IMR-90 (cell line): ENCODE measurements around the gene SHISA4. TPM values are rescaled to one million over a fixed set of nuclear protein-coding genes. Genes with fewer than 3 reads are reported as not detected.

Experiments used
- ATAC-seq: fragments of 200-7000 bp; cut with Tn5 transposase; 2 replicates; pipeline ENCODE4 v1.9.1; 2020; ENCODE audit warnings: low read depth, mild to moderate bottlenecking, moderate library complexity
- BruUV-seq: library from RNA; stranded (reverse); fragments of 400-500 nt; replicated peaks from 2 replicates; lab custom pipeline; 2021; lab: Mats Ljungman, UMichigan
- CTCF ChIA-PET: fragments of 300-600 bp; formaldehyde crosslinking; extraction: SDS; loops from one replicate; lab custom pipeline; 2021; ENCODE audit warnings: antibody characterized with exemption; lab: Yijun Ruan, JAX
- POLR2A ChIA-PET: fragments of 300-600 bp; sonication (Branson Sonifier 250); formaldehyde crosslinking; loops from one replicate; lab custom pipeline; 2022; ENCODE audit warnings: antibody characterized with exemption; ENCODE audit not compliant: unreplicated experiment; lab: Charles Lee
- DNase-seq: peaks from one replicate; pipeline ENCODE4 v3.0.0; 2013
- H2AFZ ChIP-seq: replicated peaks from 2 replicates; pipeline ENCODE3; 2013; ENCODE audit warnings: low read length, mild to moderate bottlenecking; ENCODE audit not compliant: poor library complexity
- H2AK5ac ChIP-seq: 2 replicates; pipeline ENCODE4 v1.6.1; 2013; ENCODE audit warnings: low read depth, low read length, inconsistent platforms
- H2AK9ac ChIP-seq: replicated peaks from 2 replicates; pipeline ENCODE3; 2013; ENCODE audit warnings: mild to moderate bottlenecking, low read depth, low read length, moderate library complexity; ENCODE audit not compliant: poor library complexity
- H2BK120ac ChIP-seq: 2 replicates; pipeline ENCODE4 v1.6.1; 2013; ENCODE audit warnings: low read depth, low read length, inconsistent platforms
- H2BK15ac ChIP-seq: 3 replicates; pipeline ENCODE4 v1.6.1; 2013; ENCODE audit warnings: low read depth, low read length, inconsistent platforms
- H2BK20ac ChIP-seq: 2 replicates; pipeline ENCODE4 v1.6.1; 2013; ENCODE audit warnings: low read depth, mild to moderate bottlenecking, inconsistent platforms, low read length, moderate library complexity
- H2BK5ac ChIP-seq: 2 replicates; pipeline ENCODE4 v1.6.1; 2013; ENCODE audit warnings: mild to moderate bottlenecking, low read depth, low read length, inconsistent platforms; ENCODE audit not compliant: poor library complexity, severe bottlenecking
- H3K14ac ChIP-seq: replicated peaks from 2 replicates; pipeline ENCODE4 v1.6.1; 2013; ENCODE audit warnings: low read depth, low read length, inconsistent platforms
- H3K18ac ChIP-seq: 2 replicates; pipeline ENCODE4 v1.6.1; 2013; ENCODE audit warnings: low read depth, low read length, control low read depth
- H3K23ac ChIP-seq: 2 replicates; pipeline ENCODE4 v1.6.1; 2013; ENCODE audit warnings: low read depth, low read length, inconsistent platforms
- H3K27ac ChIP-seq: 2 replicates; pipeline ENCODE4 v1.5.1; 2013; ENCODE audit warnings: mild to moderate bottlenecking, control low read depth, low read length; ENCODE audit not compliant: insufficient read depth
- H3K27me3 ChIP-seq: 2 replicates; pipeline ENCODE4 v1.6.1; 2013; ENCODE audit warnings: low read length; ENCODE audit not compliant: control insufficient read depth, insufficient read depth
- H3K36me3 ChIP-seq: 2 replicates; pipeline ENCODE4 v1.6.1; 2013; ENCODE audit warnings: low read length, mixed read lengths; ENCODE audit not compliant: control insufficient read depth, insufficient read depth
- H3K4ac ChIP-seq: 2 replicates; pipeline ENCODE4 v1.6.1; 2013; ENCODE audit warnings: low read depth, low read length, inconsistent platforms
- H3K4me1 ChIP-seq: 2 replicates; pipeline ENCODE4 v1.6.1; 2013; ENCODE audit warnings: low read length, mixed read lengths; ENCODE audit not compliant: control insufficient read depth, insufficient read depth
- H3K4me2 ChIP-seq: 2 replicates; pipeline ENCODE4 v1.6.1; 2013; ENCODE audit warnings: low read depth, mild to moderate bottlenecking, control low read depth, low read length, moderate library complexity
- H3K4me3 ChIP-seq: 2 replicates; pipeline ENCODE4 v1.5.1; 2013; ENCODE audit warnings: low read depth, mild to moderate bottlenecking, control low read depth, low read length, moderate library complexity; ENCODE audit not compliant: insufficient read depth
- H3K56ac ChIP-seq: 2 replicates; pipeline ENCODE4 v1.6.1; 2013; ENCODE audit warnings: low read length, inconsistent platforms; ENCODE audit not compliant: insufficient read depth; ENCODE audit errors: extremely low read depth
- H3K79me1 ChIP-seq, 2 experiments: 2 replicates each; pipeline ENCODE4 v1.6.1; 2013; ENCODE audit warnings: low read length in 2 of 2, inconsistent platforms in 1 of 2, low read depth in 1 of 2
- H3K9ac ChIP-seq: 2 replicates; pipeline ENCODE4 v1.6.1; 2013; ENCODE audit warnings: low read depth, low read length, control low read depth
- H3K9me1 ChIP-seq: 2 replicates; pipeline ENCODE4 v1.6.1; 2013; ENCODE audit warnings: low read length, inconsistent platforms; ENCODE audit not compliant: insufficient read depth
- H3K9me3 ChIP-seq: 2 replicates; pipeline ENCODE4 v1.6.1; 2013; ENCODE audit warnings: low read length; ENCODE audit not compliant: control insufficient read depth, insufficient read depth
- H4K20me1 ChIP-seq: 2 replicates; pipeline ENCODE4 v1.6.1; 2013; ENCODE audit warnings: low read length, inconsistent platforms; ENCODE audit not compliant: insufficient read depth
- H4K5ac ChIP-seq: 2 replicates; pipeline ENCODE4 v1.6.1; 2013; ENCODE audit warnings: mild to moderate bottlenecking, low read depth, low read length, control low read depth
- H4K8ac ChIP-seq, 2 experiments: 2 replicates each; pipeline ENCODE4 v1.6.1; 2013; ENCODE audit warnings: low read depth in 2 of 2, low read length in 2 of 2, control low read depth in 1 of 2, inconsistent platforms in 1 of 2
- H4K91ac ChIP-seq: 2 replicates; pipeline ENCODE4 v1.6.1; 2013; ENCODE audit warnings: low read depth, low read length, inconsistent platforms; ENCODE audit not compliant: insufficient read depth
- BHLHE40 ChIP-seq: fragments of 150-350 bp; IDR thresholded peaks from 2 replicates; pipeline ENCODE4 v1.6.1; 2016; ENCODE audit warnings: mild to moderate bottlenecking, low read depth, low read length
- MAFK ChIP-seq: IDR thresholded peaks from 2 replicates; pipeline ENCODE4 v1.6.1; 2012; ENCODE audit warnings: low read depth, low read length, improper control_type of control experiment
- MAZ ChIP-seq: IDR thresholded peaks from 2 replicates; pipeline ENCODE4 v1.6.1; 2012; ENCODE audit warnings: low read depth, mild to moderate bottlenecking, low read length, improper control_type of control experiment, moderate library complexity, borderline replicate concordance
- NFE2L2 ChIP-seq: fragments of 150-350 bp; IDR thresholded peaks from 2 replicates; pipeline ENCODE4 v1.6.1; 2016; ENCODE audit warnings: low read depth, mild to moderate bottlenecking, low read length
- RAD21 ChIP-seq: IDR thresholded peaks from 2 replicates; pipeline ENCODE4 v1.6.1; 2012; ENCODE audit warnings: low read length, improper control_type of control experiment
- RCOR1 ChIP-seq: IDR thresholded peaks from 2 replicates; pipeline ENCODE4 v1.6.1; 2012; ENCODE audit warnings: mild to moderate bottlenecking, low read length, improper control_type of control experiment; ENCODE audit not compliant: insufficient replicate concordance
- WGBS, 2 experiments: methylation state at CpG; one replicate each; pipeline versions ENCODE4 v1.1.5 to v1.1.7; 2013; ENCODE audit warnings: missing lambda C conversion rate in 2 of 2; ENCODE audit not compliant: insufficient read length in 1 of 2; ENCODE audit errors: extremely low coverage in 2 of 2; 5-methylcytosine and 5-hydroxymethylcytosine counted together
- dilution Hi-C: fragments of 300-500 bp; cut with HindIII; formaldehyde crosslinking; loops from one replicate; pipeline ENCODE4 v1.14.3; 2018; ENCODE audit warnings: low sequenced_read_pairs; ENCODE audit not compliant: unreplicated experiment
- in situ Hi-C: fragments of 300-500 bp; cut with MboI; formaldehyde crosslinking; loops from 3 replicates; pipeline ENCODE4 v1.14.3; 2019; ENCODE audit warnings: low sequenced_read_pairs, inconsistent platforms, mixed read lengths
- intact Hi-C: fragments of 100-400 bp; cut with micrococcal nuclease; formaldehyde crosslinking; loops from 2 replicates; pipeline ENCODE4 v1.10.0; 2022
- polyA plus RNA-seq, 3 experiments: library from polyadenylated mRNA; depleted of rRNA; stranded (reverse); fragments of >200 nt; gene quantifications; 2 replicates each; pipeline ENCODE4 v1.2.3, GENCODE V29; 2012; ENCODE audit warnings: low replicate concordance in 1 of 3
- total RNA-seq: library from RNA; depleted of rRNA; stranded (reverse); fragments of >200 nt; gene quantifications from 2 replicates; pipeline ENCODE4 v1.2.3, GENCODE V29; 2012

The SHISA4 gene
- total and polyA plus RNA-seq, 2 of the 4 experiments (the other 2 are of a cell fraction) = 10.0 to 34.8 TPM

GRCh38 chr1:201921952-201922558, 33.4 kb downstream of the SHISA4 start:
- intact Hi-C loops = no loop called here
- Histone ChIP-seq H3K9me3 (no peaks in the 10 kb centered on the region), H3K4ac (0 out of 2 replicates have a peak overlapping the region, but pooled peaks have one; percentile 12), H2AFZ (no peak overlapping the region), H2AK5ac (no peak overlapping the region), H3K36me3 (peaks cover 16% of the 10 kb centered on the region), H3K9me1 (peaks cover 12% of the 10 kb centered on the region), H3K56ac (no peak overlapping the region), H2BK120ac (no peak overlapping the region), H2BK20ac (no peak overlapping the region), H4K20me1 (peaks cover 3% of the 10 kb centered on the region; the same call in 1 of the 2 replicates), H3K79me1 (peaks cover 37 to 56% of the 10 kb centered on the region in 2 experiments), H3K23ac (no peak overlapping the region), H3K27me3 (no peaks in the 10 kb centered on the region), H2BK15ac (no peak overlapping the region), H3K9ac (no peak overlapping the region), H3K27ac (no peak overlapping the region), H4K8ac (no peak overlapping the region), H2BK5ac (peak overlapping the region; percentile 35), H4K5ac (no peak overlapping the region), H4K91ac (no peak overlapping the region), H3K14ac (no peak overlapping the region), H3K4me3 (no peak overlapping the region), H3K18ac (no peak overlapping the region), H3K4me1 (peaks cover 21% of the 10 kb centered on the region), H2AK9ac (no peak overlapping the region), H3K4me2 (no peak overlapping the region)
- ATAC-seq (no peak), DNase-seq (no peak)
- dilution Hi-C loops = no loop called here
- no CpG with 5 or more reads among the region's 3 CpGs for WGBS, 2 experiments
- in situ Hi-C loops = no loop called here
- no TSS peak for BruUV-seq
- POLR2A ChIA-PET = no interaction called here
- CTCF ChIA-PET = no interaction called here
- peak; percentile 98 for TF ChIP-seq NFE2L2
- no peak for TF ChIP-seq MAZ
- TF ChIP-seq MAFK = peak; percentile 76
- TF ChIP-seq RCOR1 = no peak
- no peak for TF ChIP-seq RAD21
- TF ChIP-seq BHLHE40 = no peak
